Measurements from ENCODE around the gene ARHGAP31.

DNA sequence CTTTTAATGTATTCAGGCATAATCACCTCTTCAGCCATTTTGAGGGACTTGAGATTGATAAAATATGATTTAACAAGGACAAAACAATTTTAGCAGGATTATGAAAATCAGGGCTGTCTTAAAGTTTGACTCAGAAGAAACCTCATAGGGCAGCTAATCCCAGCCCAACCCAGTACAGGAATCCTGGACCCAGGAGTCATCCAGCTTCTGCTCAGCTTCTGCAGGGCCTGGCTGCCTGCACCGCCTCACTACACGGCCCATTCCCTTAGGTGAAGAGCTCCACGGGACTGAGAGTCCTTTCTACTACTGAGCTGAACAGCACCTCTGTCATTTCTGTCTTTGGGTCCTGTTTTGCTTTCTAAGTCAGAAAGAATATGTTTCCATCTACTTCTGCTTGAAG is 37.5 kb downstream of the ARHGAP31 start:
- no peak for TF ChIP-seq BHLHE40 (IDR thresholded peaks at IDR 0.05; ENCODE audit: borderline replicate concordance)
- no peak for TF ChIP-seq ELF4 (IDR thresholded peaks at IDR 0.05)
- no peak for TF ChIP-seq FOXM1 (IDR thresholded peaks at IDR 0.05; ENCODE audit: borderline replicate concordance)
- TF ChIP-seq TARDBP (IDR thresholded peaks at IDR 0.05), result no peak
- TF ChIP-seq L3MBTL2 (conservative IDR thresholded peaks at IDR 0.05), result no peak
- no peak for TF ChIP-seq FOXA1 (IDR thresholded peaks at IDR 0.05)
- TF ChIP-seq ARNT (IDR thresholded peaks at IDR 0.05), result no peak
- TF ChIP-seq, protein P1, sequence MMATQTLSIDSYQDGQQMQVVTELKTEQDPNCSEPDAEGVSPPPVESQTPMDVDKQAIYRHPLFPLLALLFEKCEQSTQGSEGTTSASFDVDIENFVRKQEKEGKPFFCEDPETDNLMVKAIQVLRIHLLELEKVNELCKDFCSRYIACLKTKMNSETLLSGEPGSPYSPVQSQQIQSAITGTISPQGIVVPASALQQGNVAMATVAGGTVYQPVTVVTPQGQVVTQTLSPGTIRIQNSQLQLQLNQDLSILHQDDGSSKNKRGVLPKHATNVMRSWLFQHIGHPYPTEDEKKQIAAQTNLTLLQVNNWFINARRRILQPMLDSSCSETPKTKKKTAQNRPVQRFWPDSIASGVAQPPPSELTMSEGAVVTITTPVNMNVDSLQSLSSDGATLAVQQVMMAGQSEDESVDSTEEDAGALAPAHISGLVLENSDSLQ (IDR thresholded peaks at IDR 0.05), result no peak
- no peak for TF ChIP-seq CTBP1 (IDR thresholded peaks at IDR 0.05; ENCODE audit: borderline replicate concordance)
- TF ChIP-seq SUZ12 (IDR thresholded peaks at IDR 0.05), result no peak
- no peak for TF ChIP-seq ZNF384 (IDR thresholded peaks at IDR 0.05)
- no peak for TF ChIP-seq FOXK2 (IDR thresholded peaks at IDR 0.05)
- no peak for TF ChIP-seq SP1 (IDR thresholded peaks at IDR 0.05)
- TF ChIP-seq LEF1 (IDR thresholded peaks at IDR 0.05; ENCODE audit: borderline replicate concordance), result no peak

Measured in HEK293T (cell line).